ENCODE data around the gene SLC30A10.
"Not testable (repeated sequence)": the region's sequence is repeated elsewhere in the genome, so short reads cannot be mapped to it uniquely, and the experiment has no call there.

Gene SLC30A10

DNA sequence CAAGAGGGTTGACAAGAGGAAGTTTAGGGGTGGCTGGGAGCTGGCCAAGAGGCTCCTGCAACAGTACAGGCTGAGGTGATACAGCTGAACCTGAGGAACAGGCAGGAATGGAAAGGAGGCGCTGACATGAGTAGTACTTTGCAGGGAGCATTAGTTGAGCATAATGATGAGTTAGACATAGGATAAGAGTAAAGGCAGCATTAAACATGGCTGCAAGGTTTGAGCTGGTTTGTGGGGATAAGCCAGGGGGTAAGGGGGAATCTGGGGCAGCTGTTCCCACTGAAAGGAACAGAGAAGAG, 20.6 kb downstream of the SLC30A10 start:
- H3K9me3 ChIP-seq (ENCODE audit: insufficient read depth, low read length), result no peaks in the 10 kb centered on the region
- H4K20me1 ChIP-seq (ENCODE audit: insufficient read depth, low read length), result no peaks in the 10 kb centered on the region
- TF ChIP-seq, protein P1, sequence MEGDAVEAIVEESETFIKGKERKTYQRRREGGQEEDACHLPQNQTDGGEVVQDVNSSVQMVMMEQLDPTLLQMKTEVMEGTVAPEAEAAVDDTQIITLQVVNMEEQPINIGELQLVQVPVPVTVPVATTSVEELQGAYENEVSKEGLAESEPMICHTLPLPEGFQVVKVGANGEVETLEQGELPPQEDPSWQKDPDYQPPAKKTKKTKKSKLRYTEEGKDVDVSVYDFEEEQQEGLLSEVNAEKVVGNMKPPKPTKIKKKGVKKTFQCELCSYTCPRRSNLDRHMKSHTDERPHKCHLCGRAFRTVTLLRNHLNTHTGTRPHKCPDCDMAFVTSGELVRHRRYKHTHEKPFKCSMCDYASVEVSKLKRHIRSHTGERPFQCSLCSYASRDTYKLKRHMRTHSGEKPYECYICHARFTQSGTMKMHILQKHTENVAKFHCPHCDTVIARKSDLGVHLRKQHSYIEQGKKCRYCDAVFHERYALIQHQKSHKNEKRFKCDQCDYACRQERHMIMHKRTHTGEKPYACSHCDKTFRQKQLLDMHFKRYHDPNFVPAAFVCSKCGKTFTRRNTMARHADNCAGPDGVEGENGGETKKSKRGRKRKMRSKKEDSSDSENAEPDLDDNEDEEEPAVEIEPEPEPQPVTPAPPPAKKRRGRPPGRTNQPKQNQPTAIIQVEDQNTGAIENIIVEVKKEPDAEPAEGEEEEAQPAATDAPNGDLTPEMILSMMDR (IDR thresholded peaks at IDR 0.05; ENCODE audit: low read depth, low read length), result no peak
- no peak for TF ChIP-seq EZH2phosphoT487 (IDR thresholded peaks at IDR 0.05; ENCODE audit: low read depth)
- H3K79me2 ChIP-seq (ENCODE audit: low read length), result no peaks in the 10 kb centered on the region
- 0 out of 2 replicates have a peak, but pooled peaks cover 6% of the 10 kb centered on the region for H3K4me1 ChIP-seq (ENCODE audit: low read length)
- no peak overlapping the region for H3K4me3 ChIP-seq (ENCODE audit: low read length)
- H3K4me2 ChIP-seq (ENCODE audit: low read length), result no peak overlapping the region
- no peak overlapping the region for H3K27ac ChIP-seq (ENCODE audit: low read length)
- no peaks in the 10 kb centered on the region for H3K36me3 ChIP-seq (replicated peaks; ENCODE audit: low read depth, low read length)
- H3K9ac ChIP-seq (ENCODE audit: low read length), result no peak overlapping the region
- no peak overlapping the region for H2AFZ ChIP-seq (ENCODE audit: low read depth, low read length)
- H3K27me3 ChIP-seq (ENCODE audit: low read depth, low read length), result peaks cover 18% of the 10 kb centered on the region; the same call in 1 of the 2 replicates

GRCh38 chr1:219906924-219907771, 21.2 kb downstream of the SLC30A10 start:
- no peak overlapping the region for H3K4me3 ChIP-seq (ENCODE audit: low read length)
- H3K4me1 ChIP-seq (ENCODE audit: low read length), result 0 out of 2 replicates have a peak, but pooled peaks cover 6% of the 10 kb centered on the region
- H2AFZ ChIP-seq (ENCODE audit: low read depth, low read length), result no peak overlapping the region
- no peak overlapping the region for H3K9ac ChIP-seq (ENCODE audit: low read length)
- H4K20me1 ChIP-seq (ENCODE audit: insufficient read depth, low read length), result no peaks in the 10 kb centered on the region
- H3K79me2 ChIP-seq (ENCODE audit: low read length), result no peaks in the 10 kb centered on the region
- peaks cover 18% of the 10 kb centered on the region; the same call in 1 of the 2 replicates for H3K27me3 ChIP-seq (ENCODE audit: low read depth, low read length)
- no peak overlapping the region for H3K4me2 ChIP-seq (ENCODE audit: low read length)
- no peak overlapping the region for H3K27ac ChIP-seq (ENCODE audit: low read length)
- H3K36me3 ChIP-seq (replicated peaks; ENCODE audit: low read depth, low read length), result no peaks in the 10 kb centered on the region
- TF ChIP-seq, protein P1 (IDR thresholded peaks at IDR 0.05; ENCODE audit: low read depth, low read length), result no peak
- no peak for TF ChIP-seq EZH2phosphoT487 (IDR thresholded peaks at IDR 0.05; ENCODE audit: low read depth)
- H3K9me3 ChIP-seq (ENCODE audit: insufficient read depth, low read length), result no peaks in the 10 kb centered on the region

DNA sequence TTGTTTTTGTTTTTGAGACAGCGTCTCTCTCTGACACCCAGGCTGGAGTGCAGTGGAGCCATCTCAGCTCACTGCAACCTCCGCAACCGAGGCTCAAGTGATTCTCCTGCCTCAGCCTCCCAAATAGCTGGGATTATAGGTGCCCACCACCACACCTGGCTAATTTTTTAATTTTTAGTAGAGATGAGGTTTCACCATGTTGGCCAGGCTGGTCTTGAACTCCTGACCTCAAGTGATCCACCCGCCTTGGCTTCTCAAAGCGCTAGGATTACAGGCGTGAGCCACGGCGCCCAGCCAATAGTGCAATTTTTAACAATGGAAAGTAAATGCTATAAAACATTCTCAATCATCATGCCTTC, 21.8 kb downstream of the SLC30A10 start:
- H3K27ac ChIP-seq (ENCODE audit: low read length); H3K36me3 ChIP-seq (replicated peaks; ENCODE audit: low read depth, low read length); H3K79me2 ChIP-seq (ENCODE audit: low read length); H3K4me1 ChIP-seq (ENCODE audit: low read length); H3K4me3 ChIP-seq (ENCODE audit: low read length); H2AFZ ChIP-seq (ENCODE audit: low read depth, low read length); H3K4me2 ChIP-seq (ENCODE audit: low read length); H3K9me3 ChIP-seq (ENCODE audit: insufficient read depth, low read length); H4K20me1 ChIP-seq (ENCODE audit: insufficient read depth, low read length); H3K9ac ChIP-seq (ENCODE audit: low read length): not testable (repeated sequence)
- H3K27me3 ChIP-seq (ENCODE audit: low read depth, low read length), result peaks cover 18% of the 10 kb centered on the region; the same call in 1 of the 2 replicates

GRCh38 chr1:219905524-219905923, 22.8 kb downstream of the SLC30A10 start:
- Histone ChIP-seq H2AFZ (ENCODE audit: low read depth, low read length) (no peak overlapping the region), H3K27ac (ENCODE audit: low read length) (no peak overlapping the region), H3K9me3 (ENCODE audit: insufficient read depth, low read length) (no peaks in the 10 kb centered on the region), H4K20me1 (ENCODE audit: insufficient read depth, low read length) (no peaks in the 10 kb centered on the region), H3K4me3 (ENCODE audit: low read length) (no peak overlapping the region), H3K79me2 (ENCODE audit: low read length) (no peaks in the 10 kb centered on the region), H3K36me3 (replicated peaks; ENCODE audit: low read depth, low read length) (no peaks in the 10 kb centered on the region), H3K9ac (ENCODE audit: low read length) (no peak overlapping the region), H3K4me2 (ENCODE audit: low read length) (no peak overlapping the region), H3K27me3 (ENCODE audit: low read depth, low read length) (peaks cover 16% of the 10 kb centered on the region; the same call in 1 of the 2 replicates), H3K4me1 (ENCODE audit: low read length) (0 out of 2 replicates have a peak, but pooled peaks cover 6% of the 10 kb centered on the region)
- TF ChIP-seq EZH2phosphoT487 (IDR thresholded peaks at IDR 0.05; ENCODE audit: low read depth), result no peak
- TF ChIP-seq, protein P1 (IDR thresholded peaks at IDR 0.05; ENCODE audit: low read depth, low read length), result no peak

All from OCI-LY3 (cell line).